OCI-LY1 (cell line): ENCODE results near the gene ST3GAL4.

Source experiments
- CTCF ChIP-seq: fragments of 200-600 bp; sonication (generic), shearing (Covaris generic); IDR thresholded peaks from 2 replicates; pipeline ENCODE4 v1.5.1; 2017; ENCODE audit warnings: mild to moderate bottlenecking, antibody characterized with exemption, low read length, moderate library complexity, mixed read lengths
- EZH2 ChIP-seq: fragments of 200-600 bp; sonication (generic), shearing (Covaris generic); IDR thresholded peaks from 2 replicates; pipeline ENCODE4 v1.8.0; 2017; ENCODE audit warnings: borderline replicate concordance, mixed run types, mild to moderate bottlenecking, antibody characterized with exemption, low read length, moderate library complexity, mixed read lengths

- TF ChIP-seq CTCF (no peak), EZH2 (no peak)
Observed at GRCh38 chr11:126419801-126420697, 64.6 kb downstream of the ST3GAL4 start.
